SK-N-SH treated with all-trans-retinoic acid at 6 μM for 48 hours (cell line): ENCODE measurements around the gene FBXW12.

Experiments used
- CREB5 ChIP-seq: fragments of 250-450 bp; sonication (Bioruptor Pico); IDR thresholded peaks from 2 replicates; pipeline ENCODE4 v1.5.1; 2020; ENCODE audit warnings: low read depth, mild to moderate bottlenecking, moderate library complexity
- CSDC2 ChIP-seq: fragments of 250-450 bp; sonication (Bioruptor Pico); IDR thresholded peaks from 2 replicates; pipeline ENCODE4 v1.5.0; 2020; ENCODE audit warnings: mild to moderate bottlenecking, moderate library complexity
- CSRNP3 ChIP-seq: fragments of 250-450 bp; sonication (Bioruptor Pico); IDR thresholded peaks from 2 replicates; pipeline ENCODE4 v1.5.1; 2021; ENCODE audit warnings: mild to moderate bottlenecking, moderate library complexity
- ESRRG ChIP-seq: fragments of 250-450 bp; sonication (Bioruptor Pico); IDR thresholded peaks from 2 replicates; pipeline ENCODE4 v1.6.1; 2021; ENCODE audit warnings: mild to moderate bottlenecking
- GLIS3 ChIP-seq: fragments of 250-450 bp; sonication (Bioruptor Pico); IDR thresholded peaks from 2 replicates; pipeline ENCODE4 v1.5.0; 2020; ENCODE audit warnings: mild to moderate bottlenecking, moderate library complexity
- OSR1 ChIP-seq: fragments of 250-450 bp; sonication (Bioruptor Pico); IDR thresholded peaks from 2 replicates; pipeline ENCODE4 v1.8.0; 2022; ENCODE audit warnings: moderate library complexity, mild to moderate bottlenecking, inconsistent platforms
- PATZ1 ChIP-seq: fragments of 250-450 bp; sonication (Bioruptor Pico); IDR thresholded peaks from 2 replicates; pipeline ENCODE4 v1.8.0; 2020; ENCODE audit warnings: mild to moderate bottlenecking, moderate library complexity, borderline replicate concordance
- PPARA ChIP-seq: fragments of 250-450 bp; sonication (Bioruptor Pico); IDR thresholded peaks from 2 replicates; pipeline ENCODE4 v1.5.0; 2020; ENCODE audit warnings: mild to moderate bottlenecking, borderline replicate concordance
- RARB ChIP-seq: fragments of 250-450 bp; sonication (Bioruptor Pico); IDR thresholded peaks from 2 replicates; pipeline ENCODE4 v1.8.0; 2021; ENCODE audit warnings: mild to moderate bottlenecking, moderate library complexity
- TCF4 ChIP-seq: fragments of 250-450 bp; sonication (Bioruptor Pico); IDR thresholded peaks from 2 replicates; pipeline ENCODE4 v1.8.0; 2021; ENCODE audit warnings: mild to moderate bottlenecking, moderate library complexity, borderline replicate concordance
- TOX ChIP-seq: fragments of 250-450 bp; sonication (Bioruptor Pico); IDR thresholded peaks from 2 replicates; pipeline ENCODE4 v1.8.0; 2021; ENCODE audit warnings: mild to moderate bottlenecking, moderate library complexity, borderline replicate concordance
- ZFP3 ChIP-seq: fragments of 250-450 bp; sonication (Bioruptor Pico); IDR thresholded peaks from 2 replicates; pipeline ENCODE4 v1.5.0; 2020; ENCODE audit warnings: mild to moderate bottlenecking, moderate library complexity
- ZNF565 ChIP-seq: fragments of 450-650 bp; formaldehyde crosslinking; conservative IDR thresholded peaks from 2 replicates; pipeline ENCODE4 v1.5.0; 2020; ENCODE audit warnings: low read depth, mild to moderate bottlenecking, moderate library complexity
- ZNF70 ChIP-seq: fragments of 450-650 bp; formaldehyde crosslinking; IDR thresholded peaks from 2 replicates; pipeline ENCODE4 v1.5.0; 2020; ENCODE audit warnings: mild to moderate bottlenecking, moderate library complexity

GRCh38 chr3:48428088-48428571 is 56.1 kb downstream of the FBXW12 start:
- TF ChIP-seq TOX (CRISPR knock-in tag) (no peak), CSDC2 (no peak), RARB (CRISPR knock-in tag) (no peak), PATZ1 (CRISPR knock-in tag) (no peak), ZNF70 (CRISPR knock-in tag) (no peak), ZNF565 (CRISPR knock-in tag) (no peak), TCF4 (CRISPR knock-in tag) (no peak), ZFP3 (CRISPR knock-in tag) (no peak), GLIS3 (CRISPR knock-in tag) (no peak), CSRNP3 (no peak), OSR1 (CRISPR knock-in tag) (no peak), ESRRG (CRISPR knock-in tag) (no peak), PPARA (CRISPR knock-in tag) (no peak), CREB5 (CRISPR knock-in tag) (no peak)
